Tongue (tissue), 2 donors: ENCODE data around the gene NOX5. TPM values are rescaled to one million over a fixed set of nuclear protein-coding genes. Genes with fewer than 3 reads are reported as not detected.

Experiments used
- DNase-seq: peaks from one replicate; pipeline ENCODE4 v3.0.0-alpha.2; 2015
- total RNA-seq: library from RNA; depleted of rRNA; stranded (reverse); fragments of >200 nt; gene quantifications from one replicate; pipeline ENCODE4 v1.2.3, GENCODE V29; 2014

The NOX5 gene
- total RNA-seq, 1 donor from 2014 or later, result not detected

DNA sequence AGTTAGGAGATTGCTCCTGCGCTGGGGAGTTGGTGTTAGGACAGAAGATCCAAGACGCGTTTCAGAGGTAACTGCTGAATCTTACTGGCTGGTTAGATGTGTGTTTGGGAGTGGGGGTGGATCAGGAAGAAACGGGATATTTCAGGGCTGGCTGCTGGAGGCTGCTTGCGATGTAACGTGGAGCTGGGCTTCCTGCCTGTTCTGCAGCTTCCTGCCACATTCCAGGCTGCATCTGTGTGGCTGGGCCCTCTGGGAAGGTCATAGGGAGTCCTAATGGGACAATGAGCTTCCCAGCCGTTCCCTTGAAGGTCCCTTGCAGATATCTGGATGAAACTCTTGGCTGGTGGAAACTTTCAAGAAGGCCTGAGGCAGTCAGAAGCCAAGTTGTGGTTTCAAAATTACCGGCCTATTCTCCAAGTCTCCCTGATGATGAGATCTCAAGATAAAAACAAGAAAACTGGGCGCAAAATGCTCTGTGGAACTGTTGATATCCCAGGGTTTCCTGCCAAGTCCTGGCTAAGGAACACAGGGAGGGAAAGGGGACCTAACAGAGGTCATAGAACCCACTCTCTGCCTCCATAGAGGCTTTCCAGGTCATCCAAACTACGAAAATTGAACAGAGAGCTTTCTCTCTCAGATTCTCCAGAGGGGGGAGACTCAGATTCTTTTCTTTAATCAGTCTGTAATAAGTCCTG is 67.0 kb downstream of the NOX5 start:
- peak; percentile 87 for DNase-seq

DNA sequence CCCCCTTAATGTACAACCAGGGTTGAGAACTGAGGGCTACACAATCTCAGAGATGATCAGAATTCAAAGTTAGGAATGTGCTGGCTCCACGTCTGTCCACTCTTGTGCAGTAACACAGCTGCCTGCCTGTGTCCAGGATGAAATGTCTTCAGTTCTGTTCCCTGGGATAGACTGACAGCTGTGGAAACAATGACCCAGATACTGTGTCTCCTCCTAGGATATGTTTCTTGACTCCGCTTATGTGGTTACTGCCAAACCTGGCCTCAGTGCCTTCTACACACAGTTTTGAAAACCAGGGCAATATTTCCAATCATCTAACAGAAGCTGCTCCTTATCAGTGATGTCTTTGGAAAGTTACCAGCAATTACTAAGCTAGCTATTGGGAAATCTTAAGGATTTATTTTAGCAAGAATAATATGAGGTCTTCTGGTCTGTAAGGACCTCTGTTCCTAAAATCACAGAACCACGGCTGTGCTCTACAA is 67.6 kb downstream of the NOX5 start:
- peak; percentile 70 for DNase-seq

DNA sequence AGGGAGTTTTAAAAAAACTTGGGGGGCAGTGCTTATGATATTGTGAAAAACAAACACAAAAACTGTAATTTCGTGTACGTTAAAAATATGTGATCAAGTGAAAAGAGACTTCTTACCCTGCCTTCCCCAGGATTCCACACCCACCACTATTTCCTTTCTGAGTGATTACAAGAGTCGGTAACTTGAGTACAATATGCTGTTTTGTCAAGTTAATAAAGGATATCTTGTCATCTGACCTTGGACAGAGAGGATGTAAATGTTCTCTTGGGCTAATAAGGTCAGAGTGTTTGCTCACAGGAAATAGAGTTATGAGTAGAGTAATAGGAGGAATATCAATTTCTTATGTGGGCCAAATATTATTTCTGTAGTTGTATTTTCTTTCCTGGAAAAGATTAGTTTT is 68.1 kb downstream of the NOX5 start:
- no peak for DNase-seq

DNA sequence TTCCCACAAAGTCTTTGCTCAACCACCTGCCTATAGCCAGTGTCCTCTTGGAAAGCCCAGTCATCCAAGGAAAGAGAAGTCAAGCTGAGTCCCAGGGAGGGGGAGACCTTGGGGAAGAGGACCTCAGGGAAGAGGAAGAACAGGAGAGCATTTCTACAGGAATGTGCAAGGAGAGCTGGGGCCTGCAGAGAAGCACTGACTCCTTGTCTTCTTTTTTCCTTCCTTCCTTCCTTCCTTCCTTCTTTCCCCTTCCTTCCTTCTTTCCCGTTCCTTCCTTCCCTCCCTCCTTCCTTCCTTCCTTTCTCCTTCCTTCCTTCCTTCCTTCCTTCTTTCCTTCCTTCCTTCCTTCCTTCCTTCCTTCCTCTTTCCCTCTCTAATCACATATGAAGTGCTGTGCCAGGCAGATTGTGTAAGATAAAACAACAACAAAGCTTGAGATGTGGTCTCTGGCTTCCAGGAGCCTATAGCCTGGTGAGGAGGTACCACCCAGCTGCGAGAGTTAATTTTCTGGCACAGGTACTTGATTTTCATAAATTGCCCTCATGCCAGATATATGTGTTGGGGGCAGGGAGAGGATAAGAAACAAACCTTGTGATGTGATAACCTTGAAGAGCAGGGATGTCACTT is 70.0 kb downstream of the NOX5 start:
- DNase-seq, result no peak

DNA sequence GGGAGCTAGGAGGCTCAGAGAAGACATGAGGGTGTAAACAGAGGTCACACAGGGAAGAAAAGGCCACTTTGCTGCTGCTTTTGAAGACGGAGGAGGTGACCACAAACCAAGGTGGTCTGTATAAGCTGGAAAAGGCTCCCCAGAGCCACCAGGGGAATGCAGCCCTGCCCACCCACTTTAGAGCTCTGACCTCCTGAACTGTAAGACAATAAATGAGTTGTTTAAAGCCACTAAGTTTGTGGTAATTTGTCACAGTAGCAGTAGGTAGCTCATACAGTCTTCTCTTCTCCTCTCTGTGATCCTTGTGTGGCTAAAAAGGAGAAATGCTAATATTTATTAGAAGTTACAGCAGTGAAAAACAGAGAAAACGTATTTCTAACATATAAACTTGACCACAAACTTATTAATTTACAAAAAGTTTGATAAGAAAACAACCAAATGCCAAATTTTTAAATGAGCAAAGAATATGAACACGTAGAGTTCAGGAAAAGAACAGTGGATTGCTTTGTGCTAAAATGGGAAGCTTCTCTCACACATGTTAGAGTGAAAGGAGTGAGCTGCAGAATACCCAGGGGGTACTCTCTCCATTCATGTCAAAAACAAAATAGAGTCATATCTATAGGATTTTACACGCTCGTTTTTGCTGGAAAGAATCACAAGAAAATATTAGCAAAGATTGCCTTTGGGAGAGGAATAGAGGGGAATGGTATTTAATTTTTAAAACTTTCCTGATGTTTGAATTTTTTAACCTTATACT is 71.0 kb downstream of the NOX5 start:
- DNase-seq, result no peak

DNA sequence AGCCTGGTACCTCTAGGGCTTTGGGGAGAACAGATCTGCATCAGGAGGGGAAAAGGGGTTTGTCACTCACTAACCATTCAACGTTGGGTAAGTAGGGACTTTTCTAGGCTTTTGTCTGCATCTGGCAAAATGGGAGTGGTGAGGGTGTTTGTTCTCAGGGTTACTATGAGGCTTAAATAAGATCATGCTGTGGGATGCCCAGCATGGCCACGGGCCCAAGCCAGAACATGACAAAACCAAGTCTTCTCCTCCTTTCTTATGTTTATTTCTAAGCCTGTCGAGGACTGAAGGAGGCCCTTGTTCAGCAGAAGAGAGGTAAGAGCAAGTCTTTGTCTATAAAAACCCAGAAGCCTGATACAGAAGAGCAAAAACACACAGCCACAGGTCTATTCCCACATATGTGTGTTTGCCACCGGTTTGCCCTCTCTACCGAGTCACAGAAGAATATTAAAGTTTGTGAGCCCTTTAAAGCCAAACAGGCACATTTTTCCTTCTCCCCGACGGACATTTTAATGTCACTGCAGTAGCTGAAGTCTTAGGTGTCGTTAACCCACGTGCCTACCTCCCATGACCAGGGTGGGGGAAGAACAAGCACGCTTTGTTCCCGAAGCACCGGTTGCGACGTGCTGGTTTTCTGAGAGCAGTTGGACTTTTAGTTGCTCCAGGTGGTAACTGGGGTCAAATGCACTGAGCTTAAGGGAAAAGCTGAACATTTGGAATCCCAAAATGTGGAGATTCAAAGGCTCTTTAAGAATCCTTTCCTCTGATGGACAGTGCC is 72.1 kb downstream of the NOX5 start:
- no peak for DNase-seq

DNA sequence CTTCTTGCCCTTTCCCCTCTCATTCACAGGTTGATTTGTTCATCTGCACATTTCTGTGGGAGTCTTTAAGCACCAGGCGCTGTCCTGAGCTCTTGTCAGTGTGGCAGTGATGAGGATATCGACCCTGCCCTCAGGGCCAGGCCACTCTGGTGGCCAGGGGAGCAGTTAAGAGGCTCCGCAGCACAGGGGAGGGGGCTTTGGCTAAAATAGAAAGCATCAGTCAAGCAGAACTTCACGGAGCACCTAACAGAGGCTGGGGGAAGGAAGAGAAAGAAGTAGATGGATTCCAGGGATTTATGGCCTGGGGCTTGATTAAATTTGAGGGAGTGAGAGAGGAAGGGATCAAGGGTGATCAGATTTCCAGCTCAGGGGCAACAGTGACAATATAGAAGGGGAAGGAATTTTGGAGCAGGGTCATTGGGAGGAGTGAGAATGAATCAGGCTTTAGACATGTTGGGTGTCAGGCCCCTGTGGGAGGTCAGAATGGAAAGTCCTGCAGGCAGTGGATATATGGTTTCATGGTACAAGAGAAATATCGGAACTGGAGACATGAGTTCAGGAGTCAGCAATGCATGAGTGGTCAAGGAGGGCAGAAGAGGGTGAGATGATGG is 73.0 kb downstream of the NOX5 start:
- DNase-seq, result no peak

DNA sequence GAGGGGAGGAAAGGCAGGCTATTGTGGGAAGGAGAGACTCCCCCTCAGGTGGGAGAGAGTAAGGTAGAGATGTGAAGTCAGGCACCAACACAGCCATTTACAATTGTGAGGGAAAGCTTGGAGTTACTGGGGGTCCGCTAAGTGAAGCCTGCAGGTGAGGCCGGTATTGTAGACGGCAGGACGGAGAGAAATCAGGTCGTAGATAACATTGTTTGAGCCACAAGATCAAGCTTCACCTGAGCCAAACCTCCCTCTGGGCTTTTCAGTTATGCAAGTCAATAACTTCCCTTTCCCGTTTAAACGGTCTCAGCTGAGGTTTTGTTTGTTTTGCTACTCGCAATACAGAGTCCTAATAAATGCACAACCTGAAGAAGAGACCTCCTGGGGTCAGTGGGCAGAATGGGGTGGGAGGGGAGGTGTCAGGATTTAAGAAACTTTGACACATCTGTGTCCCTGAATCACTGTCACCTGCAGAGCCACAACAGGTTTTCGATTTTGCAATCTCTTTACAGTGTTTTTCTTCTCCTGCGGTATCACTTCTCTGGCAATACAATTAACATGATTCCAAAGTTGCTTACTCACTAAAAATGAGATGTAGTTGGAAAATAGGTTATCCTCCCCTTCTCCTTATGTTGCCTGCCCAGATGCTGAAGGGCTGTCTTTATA is 73.9 kb downstream of the NOX5 start:
- DNase-seq, result no peak

DNA sequence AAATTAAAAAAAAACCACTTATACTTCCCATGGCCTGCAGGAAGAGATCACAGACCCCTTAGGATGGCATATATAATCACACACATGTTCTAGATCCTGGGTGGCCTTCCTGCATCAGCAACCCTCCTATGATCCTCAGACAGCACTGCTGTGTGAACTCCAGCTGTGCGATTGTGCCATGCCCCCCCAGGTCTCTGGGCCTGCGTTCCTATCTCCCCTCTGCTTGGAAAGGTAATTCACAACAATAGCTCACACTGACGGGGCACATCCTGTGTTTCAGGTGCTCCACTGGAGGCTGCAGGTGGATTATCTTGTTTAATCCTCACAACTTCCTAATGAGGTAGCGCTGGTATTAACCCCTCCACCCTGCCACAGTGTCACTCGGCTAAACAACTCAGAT is 74.8 kb downstream of the NOX5 start:
- DNase-seq, result no peak

DNA sequence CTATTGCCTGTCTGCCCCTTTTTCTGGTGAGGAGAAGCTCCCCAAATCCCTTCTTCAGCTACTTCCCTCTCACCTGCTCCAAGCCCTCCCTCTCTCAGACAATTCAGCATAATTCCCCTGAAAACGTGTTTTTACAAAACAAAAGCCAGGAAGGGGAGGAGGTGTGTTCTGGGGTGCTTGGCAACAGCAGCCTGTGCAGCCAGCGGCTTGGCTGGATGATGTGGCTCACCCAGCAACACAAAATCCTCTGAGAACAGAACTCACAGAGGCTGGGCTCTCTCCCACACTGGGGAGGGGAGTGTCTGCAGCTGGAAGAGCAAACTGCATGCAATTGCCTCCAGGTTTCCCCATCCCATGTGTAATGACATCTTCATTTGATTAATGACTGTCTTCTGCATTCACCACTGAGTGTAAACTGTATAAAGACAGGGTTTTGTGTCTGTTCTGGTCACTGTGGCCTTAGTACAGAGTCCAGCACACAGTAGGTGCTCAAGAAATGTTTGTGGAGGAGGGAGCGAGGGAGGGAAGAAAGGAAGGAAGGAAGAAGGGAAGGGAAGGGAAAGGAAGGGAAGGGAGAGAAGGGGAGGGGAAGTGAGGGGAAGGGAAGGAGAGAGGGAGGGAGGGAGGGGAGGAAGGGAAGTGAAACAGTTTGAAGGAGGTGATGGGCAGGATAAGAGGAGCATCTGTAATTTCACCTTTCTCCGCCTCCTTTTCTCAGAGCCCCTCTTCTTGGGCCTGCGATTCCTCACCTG is 75.9 kb downstream of the NOX5 start:
- peak; percentile 83 for DNase-seq

DNA sequence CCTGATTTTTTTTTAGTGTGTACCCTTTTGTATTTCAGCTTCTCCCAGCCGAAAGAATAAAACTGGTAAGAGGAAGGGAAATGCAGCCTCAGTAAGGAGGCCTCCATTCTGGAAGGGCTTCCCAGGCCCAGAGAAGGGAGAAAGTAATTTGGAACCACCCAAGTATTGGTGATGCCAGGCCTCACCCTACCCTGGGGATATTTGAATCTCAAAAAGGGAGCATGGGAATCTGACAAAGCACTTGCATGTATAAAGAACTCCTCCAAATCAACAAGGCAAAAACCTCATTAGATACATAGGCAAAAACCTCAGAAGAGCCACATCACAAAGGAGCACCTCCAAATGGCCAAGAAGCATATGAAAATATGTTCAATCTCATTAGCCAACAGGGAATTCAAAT is 77.2 kb downstream of the NOX5 start:
- DNase-seq, result no peak

DNA sequence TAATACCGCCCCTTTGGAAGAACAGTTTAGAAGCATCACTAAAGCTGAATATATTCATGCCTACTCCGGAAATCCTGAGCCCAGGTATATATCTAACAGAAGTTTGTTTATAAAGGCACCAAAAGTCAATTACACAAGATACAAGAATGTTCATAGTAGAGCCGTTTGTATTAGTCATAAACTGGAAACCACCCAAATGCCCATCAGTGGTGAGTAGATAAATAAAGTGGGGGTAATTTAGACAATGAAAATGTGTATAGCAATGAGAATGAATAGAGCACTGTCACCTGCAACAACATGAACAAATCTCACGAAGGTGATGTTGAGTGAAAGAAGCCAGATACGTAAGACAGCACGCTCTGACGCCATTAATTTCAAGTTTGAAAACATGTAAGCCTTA is 77.7 kb downstream of the NOX5 start:
- DNase-seq, result no peak

DNA sequence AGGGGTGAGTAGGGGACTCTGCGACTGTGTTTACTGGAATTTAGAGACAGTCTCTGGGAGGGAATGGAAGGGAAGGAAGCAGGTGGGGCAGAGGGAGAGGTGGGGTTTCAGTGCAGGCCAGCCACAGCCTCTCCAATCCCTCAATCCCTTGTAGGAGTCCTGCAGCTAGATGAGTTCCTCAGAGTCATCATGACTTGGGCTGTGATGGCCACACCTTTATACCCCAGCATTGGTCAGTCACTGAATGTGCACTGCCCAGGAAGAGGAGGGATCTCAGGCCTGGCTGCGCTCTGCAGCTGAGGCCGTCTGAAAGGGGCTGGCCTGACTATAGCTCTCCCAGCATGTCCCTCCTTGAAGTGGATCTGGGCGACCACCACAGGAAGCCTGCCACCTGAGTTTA is 78.6 kb downstream of the NOX5 start:
- peak; percentile 60 for DNase-seq

DNA sequence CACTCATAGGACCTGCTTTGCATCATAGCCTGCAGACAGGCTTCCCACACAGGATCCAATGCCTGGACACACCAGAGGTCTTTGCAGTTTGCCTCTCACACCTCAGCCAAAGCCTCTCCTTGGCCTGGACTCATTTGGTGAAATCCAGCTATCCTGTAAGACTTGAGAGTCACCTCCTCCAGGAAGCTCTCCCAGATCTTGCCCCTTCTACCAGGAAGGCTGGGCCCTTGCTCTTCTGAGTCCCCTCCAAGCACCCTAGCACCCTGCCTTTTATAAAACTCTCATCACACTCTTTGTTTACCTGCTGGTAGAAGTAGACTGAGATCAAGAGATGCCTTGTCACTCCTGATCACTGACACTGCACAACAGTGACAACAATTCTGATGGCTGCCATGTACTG is 79.1 kb downstream of the NOX5 start:
- DNase-seq, result no peak

DNA sequence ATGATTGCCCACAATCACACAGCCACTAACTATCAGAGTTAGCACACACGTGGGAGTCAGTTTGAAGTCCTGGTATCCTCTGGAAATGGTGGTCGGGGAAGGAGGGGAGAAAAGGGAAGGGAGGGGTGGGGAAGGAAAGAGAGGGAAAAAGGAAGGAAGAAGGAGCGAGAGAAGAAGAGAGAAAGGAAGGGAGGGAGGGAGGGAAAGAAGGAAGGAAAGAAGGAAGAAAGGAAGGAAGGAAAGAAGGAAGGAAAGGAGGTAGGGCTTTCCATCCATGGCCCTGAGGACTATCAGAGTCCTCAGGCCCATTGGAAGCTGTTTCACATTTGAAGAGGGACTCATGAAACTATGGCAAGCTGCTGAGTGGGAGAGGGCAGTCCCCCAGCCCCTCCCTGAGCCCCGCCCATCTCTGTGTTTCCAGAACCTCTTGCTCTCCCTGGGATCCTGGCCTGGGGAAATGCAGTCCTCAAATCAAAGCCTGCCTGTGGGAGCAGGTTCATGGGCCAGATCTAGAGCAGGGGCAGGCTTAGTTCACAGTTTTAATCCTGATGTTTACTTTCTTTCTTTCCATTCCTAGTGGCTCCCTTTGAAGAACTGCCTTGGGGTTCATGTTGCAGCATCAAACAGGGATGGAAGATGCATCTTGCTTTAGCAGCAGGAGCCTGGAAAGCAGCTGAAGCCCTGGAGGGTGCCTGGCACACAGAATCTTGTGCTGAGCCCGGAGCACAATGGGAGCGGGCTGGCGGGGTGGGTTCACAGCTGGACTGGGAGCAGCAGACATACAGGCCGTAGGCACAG is 79.8 kb downstream of the NOX5 start:
- peak; percentile 55 for DNase-seq

DNA sequence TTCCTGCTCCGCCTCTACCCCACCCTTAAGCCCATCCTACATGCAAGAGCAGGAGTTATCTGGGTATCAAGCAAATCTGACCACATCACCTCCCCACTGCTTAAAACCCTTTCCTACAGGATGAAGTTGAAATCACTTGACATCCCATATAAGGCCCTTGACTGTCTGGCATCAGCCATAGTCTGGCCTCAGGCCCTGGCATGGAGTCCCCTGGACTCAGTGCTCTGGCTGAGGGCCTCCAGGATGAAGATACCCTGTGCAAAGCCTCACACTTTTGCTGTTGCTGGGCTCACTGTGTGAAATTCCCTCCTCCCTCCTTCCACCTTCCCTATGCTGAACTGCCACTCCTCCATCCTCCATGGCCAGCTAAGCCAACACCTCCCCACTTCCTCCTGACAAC is 80.8 kb downstream of the NOX5 start:
- DNase-seq, result no peak

DNA sequence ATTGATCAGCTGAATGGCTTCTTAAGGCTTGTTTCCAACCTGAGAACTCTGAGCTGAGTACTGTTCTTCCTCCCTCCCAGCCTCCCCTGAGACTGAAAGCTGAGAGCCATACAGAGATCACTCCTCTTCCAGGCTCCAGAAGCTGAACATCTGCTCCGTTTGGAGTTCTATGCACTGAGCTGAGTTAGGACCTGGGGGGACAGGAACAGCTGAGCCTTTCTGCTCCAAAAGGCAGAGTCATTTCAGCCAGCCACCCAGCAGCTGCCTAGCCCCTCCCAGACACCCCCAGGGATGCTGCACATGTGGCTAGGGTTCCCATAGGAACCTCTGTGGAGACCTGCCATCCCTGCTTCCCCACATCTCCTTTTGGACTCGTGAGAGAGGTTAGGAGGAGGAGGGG is 81.7 kb downstream of the NOX5 start:
- peak; percentile 95 for DNase-seq

DNA sequence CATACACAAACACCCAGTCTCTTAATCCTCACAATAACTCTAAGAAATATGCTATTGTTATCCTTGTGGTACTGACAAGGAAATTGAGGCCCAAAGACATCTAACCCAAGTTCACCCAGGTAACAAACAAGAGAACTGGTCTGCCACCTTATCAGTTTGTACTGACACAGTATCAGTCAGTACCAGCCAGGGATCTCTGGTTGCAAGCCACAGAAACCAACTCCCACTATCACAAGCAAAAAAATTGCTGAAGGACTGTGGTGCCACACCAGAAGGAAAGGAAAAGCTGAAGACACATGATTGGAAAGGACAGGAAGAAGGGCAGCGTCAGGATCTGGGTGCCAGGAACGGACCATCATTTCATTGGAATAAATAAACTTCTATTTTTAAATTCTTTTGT is 82.1 kb downstream of the NOX5 start:
- DNase-seq, result no peak

DNA sequence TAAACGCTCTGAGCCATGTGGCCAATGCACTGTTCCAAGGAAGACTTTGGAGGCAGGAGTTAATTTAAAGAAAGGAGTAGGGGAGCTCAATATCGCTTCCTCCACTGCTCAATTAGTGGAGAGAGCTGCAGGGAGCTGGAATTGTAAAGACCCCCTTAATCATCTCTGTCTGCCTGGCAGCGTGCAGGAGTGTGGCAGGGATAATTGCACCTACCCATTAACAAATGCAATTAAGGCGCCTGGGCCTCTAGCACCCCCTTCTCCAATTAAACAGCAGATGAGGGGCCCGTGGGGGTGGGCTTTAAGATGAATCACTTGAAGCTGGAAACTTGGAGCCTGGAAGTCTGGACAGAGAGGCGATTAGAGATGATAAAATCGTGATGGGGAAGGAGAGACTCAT is 84.3 kb downstream of the NOX5 start:
- no peak for DNase-seq

DNA sequence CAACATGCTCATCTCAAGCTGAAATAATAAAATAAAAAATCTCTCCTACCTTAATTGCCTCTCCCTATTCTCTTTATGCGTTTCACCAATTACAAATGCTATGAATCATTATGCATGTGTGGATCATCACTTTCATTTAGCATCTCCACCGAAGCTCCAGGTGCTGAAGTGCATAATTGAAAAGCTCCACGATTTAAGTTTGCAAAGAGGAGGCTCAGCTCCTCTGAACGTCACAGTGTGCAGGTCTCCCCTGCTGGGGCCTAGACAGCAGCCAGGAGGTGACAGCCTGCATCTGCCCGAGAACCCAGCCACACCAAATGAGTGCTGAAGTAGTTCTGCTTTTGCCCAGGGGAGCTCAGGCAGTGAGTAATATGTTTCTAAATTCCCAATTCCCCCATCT is 85.4 kb downstream of the NOX5 start:
- DNase-seq, result no peak
